Inflammatory macrophage (primary cell): ENCODE data around the gene DDIT3.

ENCODE experiments used
- DNase-seq, 2 donors: peaks; one replicate each; pipeline ENCODE4 v3.0.0-alpha.2; 2020 to 2022

DDIT3 gene

DNA sequence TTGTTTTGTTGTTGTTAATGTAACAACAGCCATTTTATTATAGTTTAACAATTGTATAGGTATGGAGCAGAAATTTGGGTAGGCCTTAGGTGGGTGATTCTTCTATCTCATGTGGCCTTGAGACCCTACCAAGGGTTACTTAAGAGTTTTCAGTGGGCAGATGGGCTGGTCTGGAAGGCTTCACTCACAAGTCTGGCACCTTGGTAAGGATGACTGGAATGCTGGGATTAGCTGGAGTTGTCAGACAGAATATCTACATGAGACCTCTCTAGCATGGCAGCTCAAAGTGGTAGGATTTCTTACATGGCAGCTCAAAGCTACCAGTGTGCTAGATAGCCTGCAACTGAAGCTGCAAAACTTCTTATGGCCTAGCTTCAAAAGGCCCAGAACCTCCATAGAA, 34.6 kb downstream of the DDIT3 start:
- no peak for DNase-seq

DNA sequence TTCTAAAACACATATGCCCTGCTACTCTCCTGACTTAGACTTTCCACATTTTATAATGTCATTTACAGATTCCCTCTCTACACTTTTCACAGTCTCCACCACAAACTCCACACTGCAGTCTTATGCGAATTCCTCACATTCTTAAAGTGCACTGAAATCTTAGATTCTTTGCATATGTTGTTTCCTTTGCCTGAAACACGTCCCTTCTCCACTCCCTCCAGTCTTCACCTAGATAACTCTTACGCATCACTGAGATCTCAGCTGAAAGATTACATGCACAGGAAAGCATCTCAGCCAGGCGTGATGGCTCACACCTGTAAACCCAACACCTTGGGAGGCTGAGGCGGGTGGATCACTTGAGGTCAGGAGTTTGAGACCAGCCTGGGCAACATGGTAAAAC, 36.8 kb downstream of the DDIT3 start:
- DNase-seq, result no peak

DNA sequence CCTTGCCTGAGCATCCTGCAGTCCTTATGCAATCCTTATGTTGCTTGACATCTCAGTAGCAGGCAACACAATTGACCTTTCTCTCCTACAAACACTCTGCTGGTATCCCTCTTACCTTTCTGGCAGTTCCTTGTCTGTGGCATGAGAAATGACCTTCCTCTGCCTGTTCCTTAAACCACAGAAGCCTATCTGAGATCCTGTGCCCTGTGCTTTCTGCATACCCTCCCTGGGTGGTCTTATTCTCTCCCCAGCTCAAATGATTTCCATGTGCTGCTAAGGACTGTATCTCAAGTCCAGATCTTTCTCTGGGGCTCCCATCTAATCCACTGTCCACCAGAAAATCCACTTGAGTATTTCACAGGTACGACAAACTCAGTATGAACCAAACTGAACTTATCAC, 38.6 kb downstream of the DDIT3 start:
- no peak for DNase-seq

DNA sequence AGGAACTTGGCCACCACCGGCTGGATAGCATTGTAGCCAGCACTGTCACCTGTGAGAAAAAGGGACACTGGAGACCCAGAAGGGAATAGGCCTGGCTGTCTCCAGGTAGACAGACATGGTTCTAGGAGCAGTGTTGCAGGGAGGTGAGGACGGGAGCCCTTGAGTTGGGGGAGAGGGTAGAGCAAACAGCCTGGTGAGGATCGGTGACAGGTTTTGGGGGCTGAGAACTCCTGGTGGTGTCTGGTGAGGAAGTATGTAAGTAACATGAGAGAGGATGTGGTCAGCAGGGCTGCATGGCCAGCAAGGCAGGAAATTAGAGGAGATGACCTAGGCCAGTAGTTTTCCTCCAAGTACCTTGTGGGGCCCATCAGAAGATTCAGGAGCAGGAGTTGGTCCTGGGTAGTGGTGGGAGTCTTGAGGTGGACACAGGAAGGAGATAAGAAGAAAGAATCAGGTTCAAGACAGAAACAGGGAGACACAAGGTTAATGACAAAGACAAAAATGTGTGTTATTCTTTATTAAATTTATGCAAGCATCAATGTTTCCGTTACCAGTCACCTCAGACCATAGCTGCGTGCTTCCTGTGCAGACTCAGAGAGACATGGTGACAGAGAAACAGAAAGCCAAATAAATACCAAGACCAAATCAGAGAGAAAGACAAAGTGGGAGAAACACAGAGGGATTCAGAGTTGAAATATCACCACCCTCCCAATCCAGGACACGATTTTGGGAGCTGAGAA, 40.8 kb downstream of the DDIT3 start, which contains the start of gene ARHGAP9:
Gene ARHGAP9 (minus strand): TSS at position 491 of the 740 bp plus-strand sequence. CDS start 460 bp downstream, at position 31.
- peak; percentile 29 to 35 for DNase-seq

DNA sequence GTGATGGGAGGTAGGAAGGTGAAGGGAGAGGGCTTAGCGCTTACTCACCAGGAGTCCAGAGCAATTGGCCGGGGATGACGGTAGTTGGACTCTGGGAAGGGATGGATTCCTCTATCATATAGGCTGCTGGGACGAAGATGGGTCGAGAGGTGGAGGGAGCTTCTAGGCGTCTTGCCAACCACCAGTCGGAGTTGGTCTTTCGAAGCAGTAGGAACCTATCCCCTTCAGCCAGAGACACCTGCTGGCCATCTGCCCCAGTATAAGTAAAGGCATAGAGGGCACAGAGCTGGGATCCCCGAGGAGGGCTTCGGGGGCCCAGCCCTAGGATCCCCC, 41.3 kb downstream of the DDIT3 start:
- DNase-seq, result no peak

DNA sequence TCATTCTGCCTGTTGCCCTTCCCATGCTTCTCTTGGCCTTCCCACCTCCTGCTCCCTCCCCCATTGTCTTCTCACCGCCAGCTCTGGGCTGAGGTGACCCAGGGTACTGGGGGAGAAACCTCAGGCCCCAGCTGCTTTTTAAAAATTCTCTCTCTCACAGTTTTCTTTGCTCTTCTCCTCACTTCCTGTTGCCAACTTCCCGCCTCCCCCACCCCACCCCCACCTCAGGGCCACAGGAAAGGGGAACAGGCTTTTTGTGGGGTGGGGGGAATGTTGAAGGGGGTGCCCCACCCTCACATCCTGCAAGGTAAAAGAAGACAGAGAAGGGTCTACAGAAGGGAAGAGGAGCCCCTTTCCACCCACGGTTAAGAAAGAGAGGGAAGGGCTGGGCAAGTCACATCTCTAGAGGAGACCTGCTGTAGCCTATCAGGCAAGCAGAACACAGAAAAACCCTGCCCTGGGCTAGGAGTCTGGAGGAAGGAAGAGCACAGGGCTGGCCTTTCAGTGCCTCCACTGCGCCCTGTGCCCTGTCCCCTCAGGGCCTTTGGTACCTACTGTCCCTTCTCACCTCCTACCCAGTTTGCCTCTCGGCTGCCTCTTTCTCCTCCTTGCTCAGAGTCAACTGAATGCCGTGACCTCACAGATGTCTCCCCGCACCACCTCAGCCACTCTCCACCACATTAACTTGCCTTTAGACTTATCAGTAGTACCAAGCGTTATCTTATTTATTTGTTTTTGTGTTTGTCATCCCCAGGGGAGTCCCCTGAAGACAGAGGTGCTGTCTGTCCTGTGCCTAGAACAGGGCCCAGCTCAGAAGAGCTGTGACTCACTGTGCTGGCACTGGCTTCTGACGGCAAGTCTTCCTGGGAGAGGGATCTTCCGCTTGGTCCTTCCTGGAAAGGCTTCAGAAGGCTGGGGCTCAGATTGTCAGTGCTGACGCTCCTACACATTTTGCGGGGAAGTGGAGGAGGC, 42.3 kb downstream of the DDIT3 start:
- DNase-seq, result peak; percentile 59 to 81

DNA sequence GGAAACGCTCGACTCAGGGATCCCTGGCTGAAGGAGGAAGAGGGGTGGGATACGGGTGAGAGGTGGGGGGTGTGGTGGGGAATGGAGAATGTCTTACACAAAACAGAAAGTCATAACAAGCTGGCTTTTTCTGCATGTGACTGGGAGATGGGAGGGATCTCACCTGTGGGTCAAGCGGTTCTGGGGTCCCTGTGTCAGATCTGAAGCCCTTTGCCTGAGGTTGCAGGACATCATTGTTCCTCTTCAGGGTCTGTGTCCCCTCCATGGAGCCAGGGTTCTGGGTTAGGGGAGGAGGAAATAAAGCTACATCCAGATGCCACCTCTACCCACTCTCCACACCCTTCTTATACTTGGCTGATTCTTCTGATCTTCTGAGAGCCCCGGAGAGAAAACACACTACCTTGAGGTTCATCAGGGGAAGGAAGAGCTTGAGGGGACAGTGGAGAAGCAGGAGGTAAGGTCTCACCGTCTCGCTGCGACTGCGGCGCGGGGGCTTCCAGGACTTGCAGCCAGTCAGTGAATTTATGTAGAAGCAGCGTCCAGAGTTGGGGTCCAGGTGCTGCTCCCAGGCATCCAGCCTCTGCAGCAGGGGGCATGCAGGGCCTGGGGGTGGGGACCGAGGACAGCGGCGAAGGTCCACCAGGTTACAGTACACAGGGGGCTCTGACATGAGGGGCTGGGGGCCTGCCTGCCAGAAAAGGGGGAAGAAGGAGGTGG, 43.2 kb downstream of the DDIT3 start:
- DNase-seq, result no peak

DNA sequence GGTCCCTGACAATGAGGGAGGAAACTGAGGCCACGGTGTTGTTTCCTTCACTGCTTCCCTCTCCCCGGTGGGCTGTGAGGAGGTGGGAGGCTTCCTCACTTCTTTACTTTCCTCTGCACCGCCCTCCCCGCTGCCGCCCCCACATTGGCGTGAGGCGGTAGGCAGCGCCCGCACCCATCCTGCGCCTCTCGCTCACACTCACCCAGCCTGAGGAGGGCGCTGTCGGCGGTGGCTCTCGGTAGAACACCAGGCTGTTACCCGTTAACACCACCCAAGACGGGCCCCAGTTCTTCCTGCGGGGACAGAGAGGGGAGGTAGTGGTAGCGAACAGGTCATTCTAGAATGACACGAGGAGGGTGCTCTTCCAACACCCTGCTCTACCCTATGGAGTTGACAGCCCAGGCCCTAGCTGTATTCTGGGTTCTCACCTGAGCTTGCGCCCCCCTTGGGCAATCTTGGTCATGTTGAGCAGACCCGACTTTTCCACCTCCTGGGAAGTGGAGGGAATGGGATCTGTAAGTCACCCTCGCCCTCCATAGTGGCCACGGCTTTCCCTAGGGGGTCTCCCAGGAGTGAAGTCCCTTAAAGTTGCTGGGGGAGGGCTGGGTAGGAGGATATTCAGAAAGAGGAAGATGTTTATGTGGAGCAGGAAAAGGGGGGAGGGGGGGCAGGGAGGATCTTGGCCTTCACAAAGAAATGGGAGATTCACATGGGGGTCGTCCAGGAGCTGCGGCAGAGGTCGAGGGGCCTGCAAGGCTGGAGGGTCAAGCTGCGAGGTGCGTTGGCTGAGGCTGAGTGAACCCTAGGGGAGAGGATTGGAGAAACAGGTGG, 43.9 kb downstream of the DDIT3 start:
- DNase-seq, result peak; percentile 35 to 66

DNA sequence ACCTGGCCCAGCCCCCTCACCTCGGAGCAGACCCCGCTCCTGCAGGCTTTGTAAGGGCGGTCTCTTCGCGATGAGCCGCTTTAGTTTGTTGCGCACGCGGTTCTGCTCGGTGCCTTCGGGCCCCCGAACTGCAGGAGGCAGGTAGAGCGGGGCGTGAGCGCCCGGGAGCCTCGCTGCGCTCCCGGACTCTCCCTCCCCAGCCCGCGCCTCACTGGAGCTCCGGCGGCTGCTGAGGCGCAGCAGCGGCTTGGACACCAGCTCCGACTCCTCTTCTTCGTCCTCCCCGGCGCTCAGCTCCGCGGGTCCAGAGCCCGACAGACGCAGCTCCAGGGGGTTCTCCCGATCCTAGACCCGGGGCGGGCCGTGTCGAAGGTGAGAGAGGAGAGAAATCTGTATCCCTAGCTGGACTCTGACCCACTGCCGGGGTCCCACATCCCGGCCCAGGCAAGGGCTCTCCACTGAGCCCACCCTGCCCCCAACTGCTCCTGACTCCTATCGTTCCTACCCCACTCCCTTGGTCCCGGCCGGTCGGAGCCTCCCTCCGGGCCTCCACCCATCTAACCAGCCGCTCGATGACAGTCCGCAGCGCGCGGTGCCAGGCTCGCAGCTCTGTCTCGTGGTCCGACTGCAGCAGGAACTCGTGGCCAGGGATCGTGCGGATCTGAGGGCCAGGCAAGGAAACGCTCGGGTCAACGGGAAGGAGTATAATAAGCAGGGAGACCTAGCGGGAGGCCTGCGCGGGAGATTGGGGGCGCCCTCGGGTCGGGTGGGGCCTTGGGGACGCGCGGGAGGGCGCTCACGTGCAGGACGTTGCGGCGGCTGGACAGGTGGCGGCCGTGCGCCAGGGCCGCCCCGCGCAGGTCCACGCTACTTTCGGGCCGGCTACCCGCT, 44.8 kb downstream of the DDIT3 start:
- peak; percentile 24 to 52 for DNase-seq

DNA sequence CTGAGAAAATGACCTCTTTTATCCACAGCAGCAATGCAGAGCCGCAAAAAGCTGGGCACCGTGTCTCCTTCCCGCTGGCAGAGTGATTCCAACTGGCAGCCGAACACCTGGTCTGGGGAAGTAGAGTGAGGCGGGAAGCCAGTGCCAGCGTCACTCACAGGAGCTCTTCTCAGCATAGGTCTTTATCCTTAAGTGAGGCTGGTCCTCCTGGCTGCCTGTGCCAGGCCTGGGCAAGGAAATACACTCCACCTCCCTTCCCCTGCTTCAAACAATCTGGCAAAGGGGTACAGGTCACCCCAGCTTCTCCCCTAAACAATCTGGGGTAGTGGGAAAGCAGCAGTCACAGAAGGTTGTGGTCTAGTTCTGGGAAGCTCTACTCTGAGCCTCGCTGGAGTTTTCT, 45.5 kb downstream of the DDIT3 start:
- no peak for DNase-seq

DNA sequence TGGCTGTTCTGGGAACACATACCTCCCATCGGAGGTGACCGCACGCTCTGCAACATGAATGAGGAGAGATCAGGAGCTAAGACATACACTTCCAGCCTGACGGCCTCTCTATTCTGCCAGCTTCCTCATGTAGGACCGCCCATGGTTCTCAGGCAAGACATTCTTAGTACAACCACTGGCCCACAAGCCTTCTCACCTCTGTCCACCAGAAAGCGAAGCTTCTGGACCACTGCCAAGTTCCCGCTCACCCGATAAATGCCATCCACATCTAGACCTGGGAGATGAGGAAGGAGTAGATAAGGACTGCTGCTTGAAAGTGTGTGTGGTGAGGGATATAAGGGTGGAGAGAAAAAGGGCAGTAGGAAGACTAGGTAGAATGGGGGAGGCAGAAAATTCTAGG, 45.9 kb downstream of the DDIT3 start:
- no peak for DNase-seq

DNA sequence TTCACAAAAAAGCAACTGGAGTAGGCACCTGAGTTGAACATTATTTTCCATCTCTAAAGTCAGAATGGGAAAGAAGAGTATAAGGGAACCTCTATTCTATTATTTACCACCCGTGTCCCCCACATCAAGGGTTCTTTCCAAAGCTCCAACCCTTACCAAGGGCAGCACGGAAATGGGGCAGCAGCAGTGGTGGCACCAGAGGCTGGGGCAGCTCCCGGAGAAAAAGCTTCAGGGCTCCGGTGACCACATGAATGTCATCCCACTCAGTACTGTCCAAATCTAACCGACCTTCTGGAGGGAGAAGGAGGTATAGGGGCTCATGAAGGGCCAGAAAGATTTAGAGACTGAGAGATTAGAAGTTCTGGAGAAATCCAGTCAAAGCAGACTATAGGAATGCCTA, 46.4 kb downstream of the DDIT3 start:
- no peak for DNase-seq

DNA sequence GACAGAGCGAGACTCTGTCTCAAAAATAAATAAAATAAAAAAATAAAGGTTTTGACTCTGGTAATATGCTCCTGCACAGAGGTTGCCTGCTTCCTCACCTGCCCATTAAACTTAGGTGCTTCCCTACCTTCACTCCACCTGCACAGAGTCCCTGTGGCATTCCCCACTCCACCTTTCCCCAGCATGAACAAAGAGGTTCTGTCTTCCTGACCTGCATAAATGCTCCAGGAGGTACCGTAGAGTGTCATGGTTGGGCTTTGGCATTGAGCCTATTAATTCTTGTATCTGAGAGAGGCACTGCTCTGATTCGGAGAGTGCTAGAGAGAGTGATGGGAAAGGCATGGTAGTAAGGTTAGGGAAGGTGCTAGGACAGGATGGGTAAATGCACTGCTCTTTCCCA, 46.9 kb downstream of the DDIT3 start:
- no peak for DNase-seq

DNA sequence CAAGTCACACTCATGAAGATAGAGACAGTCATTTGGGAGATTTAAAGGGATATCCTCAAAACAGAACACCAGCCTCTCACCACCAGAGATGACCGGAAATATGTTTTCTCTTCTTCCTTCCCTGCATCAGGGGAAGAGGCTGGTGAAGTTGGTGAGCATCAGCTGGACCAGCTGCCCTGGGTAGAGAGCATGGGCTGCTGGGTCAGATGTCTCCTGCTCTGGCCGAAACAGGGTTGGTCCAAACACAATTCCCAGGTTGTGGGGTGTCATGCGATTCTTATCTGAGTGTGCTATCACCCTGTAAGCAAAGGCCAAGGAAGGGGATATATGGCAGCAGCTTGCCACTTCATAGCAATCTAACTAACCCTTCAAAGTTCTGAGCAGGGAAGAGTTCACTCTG, 47.9 kb downstream of the DDIT3 start:
- no peak for DNase-seq

DNA sequence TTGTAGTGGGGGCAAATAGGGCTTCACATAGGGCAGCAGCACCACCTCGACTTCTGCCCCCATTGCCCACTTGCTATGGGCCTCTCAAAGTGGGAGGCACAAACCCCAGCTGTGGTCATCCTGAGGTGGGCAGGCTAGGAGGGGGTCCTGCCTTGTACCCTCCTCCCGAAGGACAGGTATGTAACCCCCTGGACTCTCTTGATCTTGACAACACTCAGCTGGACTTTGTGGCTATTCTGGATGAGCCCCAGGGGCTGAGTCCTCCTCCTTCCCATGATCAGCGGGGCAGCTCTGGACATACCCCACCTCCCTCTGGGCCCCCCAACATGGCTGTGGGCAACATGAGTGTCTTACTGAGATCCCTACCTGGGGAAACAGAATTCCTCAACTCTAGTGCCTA, 48.7 kb downstream of the DDIT3 start:
- no peak for DNase-seq

DNA sequence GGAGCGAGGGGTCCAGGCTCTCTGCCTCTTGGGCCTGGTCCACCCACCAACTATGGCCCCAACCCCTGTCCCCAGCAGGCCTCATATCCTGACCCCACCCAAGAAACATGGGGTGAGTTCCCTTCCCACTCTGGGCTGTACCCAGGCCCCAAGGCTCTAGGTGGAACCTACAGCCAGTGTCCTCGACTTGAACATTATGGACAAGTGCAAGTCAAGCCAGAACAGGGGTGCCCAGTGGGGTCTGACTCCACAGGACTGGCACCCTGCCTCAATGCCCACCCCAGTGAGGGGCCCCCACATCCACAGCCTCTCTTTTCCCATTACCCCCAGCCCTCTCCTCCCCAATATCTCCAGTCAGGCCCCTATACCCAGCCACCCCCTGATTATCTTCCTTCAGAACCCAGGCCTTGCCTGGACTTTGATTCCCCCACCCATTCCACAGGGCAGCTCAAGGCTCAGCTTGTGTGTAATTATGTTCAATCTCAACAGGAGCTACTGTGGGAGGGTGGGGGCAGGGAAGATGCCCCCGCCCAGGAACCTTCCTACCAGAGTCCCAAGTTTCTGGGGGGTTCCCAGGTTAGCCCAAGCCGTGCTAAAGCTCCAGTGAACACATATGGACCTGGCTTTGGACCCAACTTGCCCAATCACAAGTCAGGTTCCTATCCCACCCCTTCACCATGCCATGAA, 49.2 kb downstream of the DDIT3 start:
- no peak for DNase-seq

DNA sequence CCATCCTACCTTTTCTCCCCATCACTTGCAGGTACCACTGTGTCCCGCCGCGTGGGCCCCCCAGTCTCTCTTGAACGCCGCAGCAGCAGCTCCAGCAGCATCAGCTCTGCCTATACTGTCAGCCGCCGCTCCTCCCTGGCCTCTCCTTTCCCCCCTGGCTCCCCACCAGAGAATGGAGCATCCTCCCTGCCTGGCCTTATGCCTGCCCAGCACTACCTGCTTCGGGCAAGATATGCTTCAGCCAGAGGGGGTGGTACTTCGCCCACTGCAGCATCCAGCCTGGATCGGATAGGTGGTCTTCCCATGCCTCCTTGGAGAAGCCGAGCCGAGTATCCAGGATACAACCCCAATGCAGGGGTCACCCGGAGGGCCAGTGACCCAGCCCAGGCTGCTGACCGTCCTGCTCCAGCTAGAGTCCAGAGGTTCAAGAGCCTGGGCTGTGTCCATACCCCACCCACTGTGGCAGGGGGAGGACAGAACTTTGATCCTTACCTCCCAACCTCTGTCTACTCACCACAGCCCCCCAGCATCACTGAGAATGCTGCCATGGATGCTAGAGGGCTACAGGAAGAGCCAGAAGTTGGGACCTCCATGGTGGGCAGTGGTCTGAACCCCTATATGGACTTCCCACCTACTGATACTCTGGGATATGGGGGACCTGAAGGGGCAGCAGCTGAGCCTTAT, 49.9 kb downstream of the DDIT3 start:
- DNase-seq, result no peak

DNA sequence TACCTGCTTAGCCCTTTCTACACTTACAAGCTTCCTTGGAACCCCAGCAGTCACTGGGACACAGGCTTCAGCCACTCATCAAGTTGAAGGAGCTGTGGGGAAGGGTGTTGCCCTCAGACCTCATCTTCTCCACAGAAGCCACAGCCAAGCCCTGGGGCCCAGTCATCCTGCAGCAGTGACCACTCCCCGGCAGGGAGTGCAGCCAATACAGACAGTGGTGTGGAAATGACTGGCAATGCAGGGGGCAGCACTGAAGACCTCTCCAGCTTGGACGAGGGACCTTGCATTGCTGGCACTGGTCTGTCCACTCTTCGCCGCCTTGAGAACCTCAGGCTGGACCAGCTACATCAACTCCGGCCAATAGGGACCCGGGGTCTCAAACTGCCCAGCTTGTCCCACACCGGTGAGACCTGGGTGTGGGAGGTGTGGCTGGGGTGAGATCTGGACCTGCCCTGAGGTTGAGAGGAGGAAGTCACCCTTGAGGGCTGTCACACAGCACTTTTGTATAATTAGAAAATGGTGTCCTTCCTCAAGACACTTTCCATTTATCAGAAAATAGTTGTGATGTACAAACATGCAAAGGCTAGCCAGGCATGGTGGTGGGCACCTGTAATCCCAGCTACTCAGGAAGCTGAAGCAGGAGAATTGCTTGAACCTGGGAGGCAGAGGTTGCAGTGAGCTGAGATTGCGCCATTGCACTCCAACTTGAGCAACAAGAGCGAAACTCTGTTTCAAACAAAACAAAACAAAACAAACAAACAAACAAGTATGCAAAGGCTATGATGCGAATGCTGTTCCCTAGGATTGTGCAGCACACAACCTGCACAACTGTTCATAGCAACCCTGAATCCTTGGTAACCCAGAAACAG, 50.8 kb downstream of the DDIT3 start:
- DNase-seq, result no peak

DNA sequence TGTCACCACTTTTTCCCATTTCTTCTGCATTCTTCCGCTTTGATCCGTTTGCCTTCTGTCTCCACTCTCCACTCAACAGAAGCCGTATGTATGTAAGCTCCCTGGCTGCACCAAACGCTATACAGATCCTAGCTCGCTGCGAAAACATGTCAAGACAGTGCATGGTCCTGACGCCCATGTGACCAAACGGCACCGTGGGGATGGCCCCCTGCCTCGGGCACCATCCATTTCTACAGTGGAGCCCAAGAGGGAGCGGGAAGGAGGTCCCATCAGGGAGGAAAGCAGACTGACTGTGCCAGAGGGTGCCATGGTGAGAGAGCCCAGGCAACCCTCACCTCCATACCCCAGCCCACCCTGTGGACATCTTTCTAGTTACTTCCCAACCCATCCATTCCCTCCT, 52.4 kb downstream of the DDIT3 start:
- DNase-seq, result no peak
